ENCODE measurements around the gene PINLYP.
"Not testable (repeated sequence)": the region's sequence is repeated elsewhere in the genome, so short reads cannot be mapped to it uniquely, and the experiment has no call there.

The PINLYP gene

DNA sequence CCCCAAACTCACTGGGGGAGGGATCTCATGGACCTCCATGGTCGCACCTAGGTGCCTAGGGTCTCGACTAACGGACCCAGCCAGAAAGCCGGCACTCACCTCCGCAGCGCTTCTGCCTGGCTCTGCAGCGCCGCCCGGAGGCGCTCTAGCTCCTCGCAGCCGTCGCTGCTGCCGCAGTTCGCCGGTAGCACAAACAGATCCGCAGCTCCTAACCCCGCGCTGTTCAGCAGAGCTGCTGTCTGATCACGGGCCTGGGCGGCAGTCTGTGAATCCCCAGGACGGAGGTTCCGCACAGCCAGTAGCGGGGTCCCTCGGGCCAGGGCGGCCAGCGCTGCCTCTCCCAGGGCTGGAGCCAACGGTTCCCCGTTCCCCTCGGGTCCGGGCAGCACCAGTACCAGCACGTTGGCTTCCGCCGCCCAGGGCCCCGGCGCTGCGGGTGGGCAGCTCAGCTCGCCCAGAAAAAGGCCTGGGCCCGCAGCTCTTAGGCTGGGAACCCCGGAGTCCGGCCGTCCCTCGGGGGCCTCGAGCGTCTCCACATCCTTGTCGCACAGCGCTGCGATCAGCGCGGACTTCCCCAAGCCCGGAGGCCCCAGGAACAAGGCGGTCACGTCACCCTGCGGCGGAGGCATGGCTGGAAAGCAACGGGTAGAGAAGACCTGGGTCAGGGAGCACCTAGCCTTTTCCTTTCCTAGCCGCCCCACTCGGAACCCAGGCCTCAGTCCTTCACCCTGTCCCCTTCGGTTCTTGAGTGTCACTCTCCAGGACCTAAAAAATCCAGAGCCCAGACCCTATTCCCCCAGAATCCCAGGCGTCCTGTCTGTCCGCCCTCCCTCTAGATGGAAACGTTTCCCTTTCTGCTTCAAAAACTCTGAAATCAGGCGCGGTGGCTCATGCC lies 19.4 kb downstream of the PINLYP start:
- peaks cover 23% of the 10 kb centered on the region for H3K4me1 ChIP-seq (ENCODE audit: control insufficient read depth, insufficient read depth, low read length, poor library complexity, severe bottlenecking)
- H3K9me3 ChIP-seq (ENCODE audit: control insufficient read depth, low read length), result no peaks in the 10 kb centered on the region
- H3K27me3 ChIP-seq (replicated peaks; ENCODE audit: control insufficient read depth, insufficient read depth, low read length, poor library complexity, severe bottlenecking), result no peaks in the 10 kb centered on the region

DNA sequence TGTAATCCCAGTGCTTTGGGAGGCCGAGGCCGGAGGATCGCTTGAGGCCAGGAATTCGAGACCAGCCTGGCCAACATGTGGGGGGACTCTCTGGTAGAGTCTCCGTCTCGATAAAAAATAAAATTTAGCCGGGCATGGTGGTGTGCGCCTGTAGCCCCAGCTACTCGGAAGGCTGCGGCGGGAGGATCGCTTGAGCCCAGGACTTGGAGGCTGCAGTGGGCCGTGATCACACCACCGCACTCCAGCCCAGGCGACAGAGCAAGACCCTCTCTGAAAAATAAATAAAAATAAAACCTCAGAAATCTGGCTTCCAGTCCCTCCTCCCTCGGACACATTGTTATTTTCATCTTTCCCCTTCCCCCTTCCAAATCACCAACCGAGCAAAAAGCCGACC lies 20.0 kb downstream of the PINLYP start:
- Histone ChIP-seq H3K36me3 (ENCODE audit: control insufficient read depth, insufficient read depth, low read length) (peaks cover 31% of the 10 kb centered on the region), H3K4me3 (ENCODE audit: insufficient read depth, low read depth, low read length, poor library complexity, severe bottlenecking) (peak overlapping the region; percentile 79), H3K27me3 (replicated peaks; ENCODE audit: control insufficient read depth, insufficient read depth, low read length, poor library complexity, severe bottlenecking) (no peaks in the 10 kb centered on the region), H3K9me3 (ENCODE audit: control insufficient read depth, low read length) (no peaks in the 10 kb centered on the region), H3K4me1 (ENCODE audit: control insufficient read depth, insufficient read depth, low read length, poor library complexity, severe bottlenecking) (peaks cover 23% of the 10 kb centered on the region), H3K27ac (ENCODE audit: insufficient read depth, low read length, poor library complexity, severe bottlenecking) (peak overlapping the region; percentile 97)
- DNase-seq, result no peak

More for the DNA sequence above, 19.4 kb downstream of the PINLYP start:
- Histone ChIP-seq H3K27ac (ENCODE audit: insufficient read depth, low read length, poor library complexity, severe bottlenecking) (peak overlapping the region; percentile 97), H3K4me3 (ENCODE audit: insufficient read depth, low read depth, low read length, poor library complexity, severe bottlenecking) (peak overlapping the region; percentile 79), H3K36me3 (ENCODE audit: control insufficient read depth, insufficient read depth, low read length) (peaks cover 31% of the 10 kb centered on the region)
- peak; percentile 54 to 67 (median 63) for DNase-seq

- Histone ChIP-seq H3K36me3 (ENCODE audit: control insufficient read depth, insufficient read depth, low read length) (peaks cover 28% of the 10 kb centered on the region), H3K4me3 (ENCODE audit: insufficient read depth, low read depth, low read length, poor library complexity, severe bottlenecking) (peak within 1 kb of the TSS; percentile 79), H3K27me3 (replicated peaks; ENCODE audit: control insufficient read depth, insufficient read depth, low read length, poor library complexity, severe bottlenecking) (no peaks in the 10 kb centered on the region), H3K27ac (ENCODE audit: insufficient read depth, low read length, poor library complexity, severe bottlenecking) (peak within 1 kb of the TSS; percentile 97), H3K9me3 (ENCODE audit: control insufficient read depth, low read length) (no peaks in the 10 kb centered on the region), H3K4me1 (ENCODE audit: control insufficient read depth, insufficient read depth, low read length, poor library complexity, severe bottlenecking) (peaks cover 23% of the 10 kb centered on the region)
- DNase-seq, result peak; percentile 99 to 100 (median 100)
Observed at GRCh38 chr19:43595999-43596841, 20.6 kb downstream of the PINLYP start, which contains the start of the genes IRGQ and ZNF576. Gene IRGQ, minus strand, starts transcription at chr19:43596134. Its CDS starts 796 bp downstream, at chr19:43595338. Gene ZNF576, plus strand, starts transcription at chr19:43596595. Its CDS starts 514 bp downstream, at chr19:43597109.

- Histone ChIP-seq H3K27ac (ENCODE audit: insufficient read depth, low read length, poor library complexity, severe bottlenecking) (peak overlapping the region; percentile 97), H3K4me1 (ENCODE audit: control insufficient read depth, insufficient read depth, low read length, poor library complexity, severe bottlenecking) (peaks cover 23% of the 10 kb centered on the region), H3K27me3 (replicated peaks; ENCODE audit: control insufficient read depth, insufficient read depth, low read length, poor library complexity, severe bottlenecking) (no peaks in the 10 kb centered on the region), H3K9me3 (ENCODE audit: control insufficient read depth, low read length) (no peaks in the 10 kb centered on the region), H3K4me3 (ENCODE audit: insufficient read depth, low read depth, low read length, poor library complexity, severe bottlenecking) (peak overlapping the region; percentile 79), H3K36me3 (ENCODE audit: control insufficient read depth, insufficient read depth, low read length) (peaks cover 26% of the 10 kb centered on the region)
- no peak for DNase-seq
Observed at GRCh38 chr19:43596842-43597461, 21.4 kb downstream of the PINLYP start.

GRCh38 chr19:43597876-43598275 lies 22.3 kb downstream of the PINLYP start:
- no peak for DNase-seq
- H3K36me3 ChIP-seq (ENCODE audit: control insufficient read depth, insufficient read depth, low read length), result peaks cover 21% of the 10 kb centered on the region
- no peak overlapping the region for H3K4me3 ChIP-seq (ENCODE audit: insufficient read depth, low read depth, low read length, poor library complexity, severe bottlenecking)
- peak overlapping the region; percentile 21 for H3K27ac ChIP-seq (ENCODE audit: insufficient read depth, low read length, poor library complexity, severe bottlenecking)
- H3K4me1 ChIP-seq (ENCODE audit: control insufficient read depth, insufficient read depth, low read length, poor library complexity, severe bottlenecking), result peaks cover 23% of the 10 kb centered on the region
- H3K9me3 ChIP-seq (ENCODE audit: control insufficient read depth, low read length), result no peaks in the 10 kb centered on the region
- no peaks in the 10 kb centered on the region for H3K27me3 ChIP-seq (replicated peaks; ENCODE audit: control insufficient read depth, insufficient read depth, low read length, poor library complexity, severe bottlenecking)

DNA sequence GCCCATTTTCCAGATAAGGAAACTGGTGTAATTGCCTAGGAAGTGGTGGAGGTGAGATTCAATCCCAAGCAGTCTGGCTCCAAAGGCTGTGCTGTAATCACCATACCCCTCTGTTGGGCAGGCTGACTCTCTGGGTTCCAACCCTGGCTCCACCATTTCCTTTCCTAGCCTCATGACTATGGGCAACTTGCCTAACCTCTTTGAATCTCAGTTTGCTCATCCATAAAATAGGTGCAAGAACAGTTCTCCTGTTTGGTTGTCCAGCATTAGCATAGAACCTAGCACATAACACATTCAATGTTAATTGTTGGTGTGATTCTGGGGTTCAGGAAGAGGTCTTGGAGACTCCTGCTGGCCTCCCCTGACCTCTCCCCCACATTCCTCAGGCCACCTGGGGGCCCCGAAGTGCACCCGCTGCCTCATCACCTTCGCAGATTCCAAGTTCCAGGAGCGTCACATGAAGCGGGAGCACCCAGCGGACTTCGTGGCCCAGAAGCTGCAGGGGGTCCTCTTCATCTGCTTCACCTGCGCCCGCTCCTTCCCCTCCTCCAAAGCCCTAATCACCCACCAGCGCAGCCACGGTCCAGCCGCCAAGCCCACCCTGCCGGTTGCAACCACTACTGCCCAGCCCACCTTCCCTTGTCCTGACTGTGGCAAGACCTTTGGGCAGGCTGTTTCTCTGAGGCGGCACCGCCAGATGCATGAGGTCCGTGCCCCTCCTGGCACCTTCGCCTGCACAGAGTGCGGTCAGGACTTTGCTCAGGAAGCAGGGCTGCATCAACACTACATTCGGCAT lies 23.0 kb downstream of the PINLYP start:
- H3K9me3 ChIP-seq (ENCODE audit: control insufficient read depth, low read length), result no peaks in the 10 kb centered on the region
- no peak for DNase-seq
- H3K27ac ChIP-seq (ENCODE audit: insufficient read depth, low read length, poor library complexity, severe bottlenecking), result peak overlapping the region; percentile 21

DNA sequence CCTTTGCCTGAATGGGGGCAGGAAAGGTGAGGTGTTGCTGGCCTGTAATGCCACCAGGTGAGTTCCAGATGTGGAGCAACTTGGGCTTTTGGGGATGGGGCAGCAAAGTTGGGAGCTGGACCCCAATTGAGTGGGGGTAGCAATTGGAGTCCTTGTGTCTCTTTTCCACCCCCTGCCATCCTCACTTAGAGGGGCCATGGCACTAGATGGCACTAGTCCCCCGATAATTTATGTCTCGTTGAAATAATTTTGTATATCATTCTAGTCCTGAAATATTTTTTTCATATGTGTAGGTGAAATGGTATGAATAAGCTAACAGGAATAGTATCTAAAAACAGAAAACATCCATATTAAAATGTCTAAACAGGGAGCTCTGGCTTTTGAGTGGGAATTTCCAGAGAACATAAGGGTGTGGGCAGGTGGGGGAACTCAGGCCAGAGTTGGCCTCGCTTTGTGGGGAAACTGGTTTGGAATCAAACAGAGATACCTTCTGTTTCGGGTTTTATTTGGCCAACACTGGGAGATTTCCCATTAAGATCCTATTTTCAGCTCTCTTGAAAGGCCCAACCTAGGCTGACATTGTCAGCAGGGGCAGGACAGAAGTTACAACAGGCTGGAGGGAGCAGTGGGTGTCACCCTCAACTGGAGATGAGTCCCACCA lies 24.2 kb downstream of the PINLYP start:
- no peak overlapping the region for H3K4me3 ChIP-seq (ENCODE audit: insufficient read depth, low read depth, low read length, poor library complexity, severe bottlenecking)
- no peak for DNase-seq
- H3K36me3 ChIP-seq (ENCODE audit: control insufficient read depth, insufficient read depth, low read length), result peaks cover 15% of the 10 kb centered on the region
- peaks cover 23% of the 10 kb centered on the region for H3K4me1 ChIP-seq (ENCODE audit: control insufficient read depth, insufficient read depth, low read length, poor library complexity, severe bottlenecking)
- no peak overlapping the region for H3K27ac ChIP-seq (ENCODE audit: insufficient read depth, low read length, poor library complexity, severe bottlenecking)
- H3K9me3 ChIP-seq (ENCODE audit: control insufficient read depth, low read length), result no peaks in the 10 kb centered on the region
- H3K27me3 ChIP-seq (replicated peaks; ENCODE audit: control insufficient read depth, insufficient read depth, low read length, poor library complexity, severe bottlenecking), result no peaks in the 10 kb centered on the region

More for the DNA sequence above, 23.0 kb downstream of the PINLYP start:
- peaks cover 15% of the 10 kb centered on the region for H3K36me3 ChIP-seq (ENCODE audit: control insufficient read depth, insufficient read depth, low read length)
- H3K27me3 ChIP-seq (replicated peaks; ENCODE audit: control insufficient read depth, insufficient read depth, low read length, poor library complexity, severe bottlenecking), result no peaks in the 10 kb centered on the region
- H3K4me1 ChIP-seq (ENCODE audit: control insufficient read depth, insufficient read depth, low read length, poor library complexity, severe bottlenecking), result peaks cover 23% of the 10 kb centered on the region
- no peak overlapping the region for H3K4me3 ChIP-seq (ENCODE audit: insufficient read depth, low read depth, low read length, poor library complexity, severe bottlenecking)

DNA sequence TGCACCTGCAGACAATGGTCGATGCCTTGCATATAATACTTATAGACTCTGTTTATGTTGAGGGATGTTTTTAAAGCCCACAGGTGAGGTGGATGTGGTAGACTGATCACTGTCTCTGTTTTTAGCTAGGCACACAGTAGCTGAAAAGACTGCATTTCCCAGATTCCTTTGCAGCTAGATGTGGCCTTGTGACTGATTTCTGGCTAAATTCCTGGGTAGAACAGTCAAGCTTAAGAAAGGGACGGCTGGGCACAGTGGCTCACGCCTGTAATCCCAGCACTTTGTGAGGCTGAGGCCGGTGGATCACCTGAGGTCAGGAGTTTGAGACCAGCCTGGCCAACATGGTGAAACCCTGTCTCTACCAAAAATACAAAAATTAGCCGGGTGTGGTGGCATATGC lies 24.7 kb downstream of the PINLYP start:
- peaks cover 23% of the 10 kb centered on the region for H3K4me1 ChIP-seq (ENCODE audit: control insufficient read depth, insufficient read depth, low read length, poor library complexity, severe bottlenecking)

More for the DNA sequence above, 24.7 kb downstream of the PINLYP start:
- peaks cover 15% of the 10 kb centered on the region for H3K36me3 ChIP-seq (ENCODE audit: control insufficient read depth, insufficient read depth, low read length)
- not testable (repeated sequence) for H3K27me3 ChIP-seq (replicated peaks; ENCODE audit: control insufficient read depth, insufficient read depth, low read length, poor library complexity, severe bottlenecking); H3K27ac ChIP-seq (ENCODE audit: insufficient read depth, low read length, poor library complexity, severe bottlenecking); H3K9me3 ChIP-seq (ENCODE audit: control insufficient read depth, low read length); DNase-seq; H3K4me3 ChIP-seq (ENCODE audit: insufficient read depth, low read depth, low read length, poor library complexity, severe bottlenecking)

Measured in effector memory CD4-positive, alpha-beta T cell (primary cell).